Body of pancreas (tissue), 4 donors: ENCODE measurements around the gene SCMH1.

Experiments
- POLR2A ChIP-seq, 3 donors: fragments of 450-650 bp; IDR thresholded peaks; one replicate each; pipeline ENCODE4 v1.6.1; 2016; ENCODE audit warnings: antibody characterized with exemption in 3 of 3, mild to moderate bottlenecking in 2 of 3
- TF ChIP-seq, protein P1 (sequence below), 7 experiments: fragments of 450-650 bp in 4 of 7; fragments of 200-600 bp in 3 of 7; sonication (generic) in 3 of 7; IDR thresholded peaks; one replicate each; pipeline ENCODE4 v1.5.1; 2016 to 2019; ENCODE audit warnings: antibody characterized with exemption in 7 of 7

GRCh38 chr1:41101076-41101475 is 141.0 kb downstream of the SCMH1 start:
- TF ChIP-seq, protein P1, sequence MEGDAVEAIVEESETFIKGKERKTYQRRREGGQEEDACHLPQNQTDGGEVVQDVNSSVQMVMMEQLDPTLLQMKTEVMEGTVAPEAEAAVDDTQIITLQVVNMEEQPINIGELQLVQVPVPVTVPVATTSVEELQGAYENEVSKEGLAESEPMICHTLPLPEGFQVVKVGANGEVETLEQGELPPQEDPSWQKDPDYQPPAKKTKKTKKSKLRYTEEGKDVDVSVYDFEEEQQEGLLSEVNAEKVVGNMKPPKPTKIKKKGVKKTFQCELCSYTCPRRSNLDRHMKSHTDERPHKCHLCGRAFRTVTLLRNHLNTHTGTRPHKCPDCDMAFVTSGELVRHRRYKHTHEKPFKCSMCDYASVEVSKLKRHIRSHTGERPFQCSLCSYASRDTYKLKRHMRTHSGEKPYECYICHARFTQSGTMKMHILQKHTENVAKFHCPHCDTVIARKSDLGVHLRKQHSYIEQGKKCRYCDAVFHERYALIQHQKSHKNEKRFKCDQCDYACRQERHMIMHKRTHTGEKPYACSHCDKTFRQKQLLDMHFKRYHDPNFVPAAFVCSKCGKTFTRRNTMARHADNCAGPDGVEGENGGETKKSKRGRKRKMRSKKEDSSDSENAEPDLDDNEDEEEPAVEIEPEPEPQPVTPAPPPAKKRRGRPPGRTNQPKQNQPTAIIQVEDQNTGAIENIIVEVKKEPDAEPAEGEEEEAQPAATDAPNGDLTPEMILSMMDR (IDR thresholded peaks at IDR 0.05) = no peak
- TF ChIP-seq POLR2A (IDR thresholded peaks at IDR 0.05) = no peak
